Subcutaneous abdominal adipose tissue (tissue), 5 donors: ENCODE results near the gene ATAD1.
"Not testable (repeated sequence)": the region's sequence is repeated elsewhere in the genome, so short reads cannot be mapped to it uniquely, and the experiment has no call there.

Experiments used
- H3K27ac ChIP-seq: one replicate; pipeline ENCODE4 v1.7.0; 2013; ENCODE audit warnings: low read depth, mild to moderate bottlenecking, inconsistent platforms, low read length, moderate library complexity
- H3K27me3 ChIP-seq, 5 donors: one replicate each; pipeline ENCODE4 v1.7.0; 2013; ENCODE audit warnings: low read length in 5 of 5, inconsistent platforms in 1 of 5; ENCODE audit not compliant: control insufficient read depth in 5 of 5, insufficient read depth in 4 of 5
- H3K36me3 ChIP-seq, 5 donors: one replicate each; pipeline ENCODE4 v1.7.0; 2013; ENCODE audit warnings: low read length in 5 of 5; ENCODE audit not compliant: control insufficient read depth in 5 of 5, insufficient read depth in 5 of 5
- H3K4me1 ChIP-seq, 5 donors: one replicate each; pipeline ENCODE4 v1.7.0; 2013; ENCODE audit warnings: low read length in 5 of 5, mild to moderate bottlenecking in 3 of 5, moderate library complexity in 1 of 5; ENCODE audit not compliant: control insufficient read depth in 5 of 5, insufficient read depth in 5 of 5
- H3K4me3 ChIP-seq, 5 donors: one replicate each; pipeline ENCODE4 v1.7.0; 2013; ENCODE audit warnings: low read length in 5 of 5, low read depth in 1 of 5
- H3K9ac ChIP-seq, 5 donors: one replicate each; pipeline ENCODE4 v1.7.0; 2013; ENCODE audit warnings: low read length in 5 of 5, mild to moderate bottlenecking in 4 of 5, moderate library complexity in 3 of 5
- H3K9me3 ChIP-seq, 5 donors: one replicate each; pipeline ENCODE4 v1.7.0; 2013; ENCODE audit warnings: low read length in 5 of 5; ENCODE audit not compliant: control insufficient read depth in 5 of 5
- donor health status: healthy.
- donor health status: healthy.
- donor health status: healthy.
- donor health status: healthy.
- donor health status: healthy.

Gene ATAD1

GRCh38 chr10:87817609-87818504, at the start of gene ATAD1:
Gene ATAD1 (minus strand): TSS chr10:87818226. CDS start chr10:87814599, 3,627 bp downstream.
- Histone ChIP-seq H3K27ac (peak within 1 kb of the TSS; percentile 88), H3K4me1 (peaks cover 2 to 25% (median 24%) of the 10 kb centered on the region in 5 donors), H3K4me3 (peak within 1 kb of the TSS; percentile 92 to 98 (median 95)), H3K9ac (peak within 1 kb of the TSS; percentile 79 to 96 (median 87)), H3K36me3 (no peaks in the 10 kb centered on the region), H3K9me3 (no peaks in the 10 kb centered on the region), H3K27me3 (no peaks in the 10 kb centered on the region)

- Histone ChIP-seq H3K27me3 (no peaks in the 10 kb centered on the region), H3K27ac (peak overlapping the region; percentile 91), H3K9me3 (no peaks in the 10 kb centered on the region), H3K9ac (peak overlapping the region; percentile 42 to 92 (median 89)), H3K36me3 (no peaks in the 10 kb centered on the region), H3K4me3 (peak overlapping the region; percentile 92 to 99 (median 97)), H3K4me1 (peaks cover 0 to 69% (median 41%) of the 10 kb centered on the region in 5 donors)
These were observed 49.4 kb upstream of the ATAD1 start for GRCh38 chr10:87867453-87867852.

GRCh38 chr10:87866412-87866974, 48.5 kb upstream of the ATAD1 start:
- no peaks in the 10 kb centered on the region for H3K36me3 ChIP-seq
- no peaks in the 10 kb centered on the region for H3K9me3 ChIP-seq
- H3K27me3 ChIP-seq: no peaks in the 10 kb centered on the region
- H3K27ac ChIP-seq: peak overlapping the region; percentile 91
- peak overlapping the region; percentile 42 to 92 (median 89) for H3K9ac ChIP-seq
- H3K4me3 ChIP-seq: peak overlapping the region; percentile 92 to 99 (median 97)
- peaks cover 0 to 64% (median 45%) of the 10 kb centered on the region in 5 donors for H3K4me1 ChIP-seq

- H3K27me3 ChIP-seq: no peaks in the 10 kb centered on the region
- H3K36me3 ChIP-seq: no peaks in the 10 kb centered on the region
- H3K9me3 ChIP-seq: no peaks in the 10 kb centered on the region
- peak overlapping the region; percentile 42 to 92 (median 89) for H3K9ac ChIP-seq
- H3K4me1 ChIP-seq: peaks cover 0 to 57% (median 46%) of the 10 kb centered on the region in 5 donors
- H3K27ac ChIP-seq: peak overlapping the region; percentile 91
- peak overlapping the region; percentile 92 to 99 (median 97) for H3K4me3 ChIP-seq
These were observed 47.3 kb upstream of the ATAD1 start for GRCh38 chr10:87865241-87865881.

- Histone ChIP-seq H3K4me1 (peaks cover 0 to 49% (median 43%) of the 10 kb centered on the region in 5 donors), H3K9me3 (no peaks in the 10 kb centered on the region), H3K27ac (peak overlapping the region; percentile 91)
These were observed 46.6 kb upstream of the ATAD1 start for GRCh38 chr10:87864496-87865059.

GRCh38 chr10:87863951-87864495, 46.0 kb upstream of the ATAD1 start:
- Histone ChIP-seq H3K4me3 (peak overlapping the region; percentile 92 to 99 (median 98)), H3K9ac (peak overlapping the region; percentile 42 to 92 (median 89)), H3K4me1 (peaks cover 0 to 44% (median 39%) of the 10 kb centered on the region in 5 donors), H3K27ac (peak overlapping the region; percentile 91)
- H3K36me3 ChIP-seq, H3K9me3 ChIP-seq, H3K27me3 ChIP-seq: not testable (repeated sequence)

More at GRCh38 chr10:87864496-87865059, 46.6 kb upstream of the ATAD1 start:
- Histone ChIP-seq H3K4me3 (peak overlapping the region; percentile 92 to 99 (median 97)), H3K9ac (peak overlapping the region; percentile 42 to 92 (median 89)), H3K27me3 (no peaks in the 10 kb centered on the region), H3K36me3 (no peaks in the 10 kb centered on the region)

- H3K27ac ChIP-seq: peak within 1 kb of the TSS; percentile 91
- peak within 1 kb of the TSS; percentile 43 to 92 (median 89) for H3K9ac ChIP-seq
- H3K9me3 ChIP-seq: no peaks in the 10 kb centered on the region
- no peaks in the 10 kb centered on the region for H3K36me3 ChIP-seq
- peaks cover 0 to 37% (median 31%) of the 10 kb centered on the region in 5 donors for H3K4me1 ChIP-seq
- peak within 1 kb of the TSS; percentile 92 to 100 (median 98) for H3K4me3 ChIP-seq
- H3K27me3 ChIP-seq: no peaks in the 10 kb centered on the region
These were observed 45.3 kb upstream of the ATAD1 start, which contains the start of the genes KLLN and PTEN for GRCh38 chr10:87863053-87863943. Gene KLLN (minus strand): TSS chr10:87863533. CDS start chr10:87862487, 1,046 bp downstream. Gene PTEN (plus strand): TSS chr10:87863625. CDS start chr10:87864470, 845 bp downstream.

- H3K9me3 ChIP-seq: no peaks in the 10 kb centered on the region
- no peaks in the 10 kb centered on the region for H3K36me3 ChIP-seq
- H3K9ac ChIP-seq: peak overlapping the region; percentile 43 to 89 (median 81)
- H3K27ac ChIP-seq: peak overlapping the region; percentile 91
- H3K4me3 ChIP-seq: peak overlapping the region; percentile 92 to 100 (median 98)
- H3K4me1 ChIP-seq: peaks cover 0 to 36% (median 28%) of the 10 kb centered on the region in 5 donors
- no peaks in the 10 kb centered on the region for H3K27me3 ChIP-seq
These were observed 44.6 kb upstream of the ATAD1 start for GRCh38 chr10:87862679-87863052.
